ENCODE data around the gene PIMREG.

Gene PIMREG

DNA sequence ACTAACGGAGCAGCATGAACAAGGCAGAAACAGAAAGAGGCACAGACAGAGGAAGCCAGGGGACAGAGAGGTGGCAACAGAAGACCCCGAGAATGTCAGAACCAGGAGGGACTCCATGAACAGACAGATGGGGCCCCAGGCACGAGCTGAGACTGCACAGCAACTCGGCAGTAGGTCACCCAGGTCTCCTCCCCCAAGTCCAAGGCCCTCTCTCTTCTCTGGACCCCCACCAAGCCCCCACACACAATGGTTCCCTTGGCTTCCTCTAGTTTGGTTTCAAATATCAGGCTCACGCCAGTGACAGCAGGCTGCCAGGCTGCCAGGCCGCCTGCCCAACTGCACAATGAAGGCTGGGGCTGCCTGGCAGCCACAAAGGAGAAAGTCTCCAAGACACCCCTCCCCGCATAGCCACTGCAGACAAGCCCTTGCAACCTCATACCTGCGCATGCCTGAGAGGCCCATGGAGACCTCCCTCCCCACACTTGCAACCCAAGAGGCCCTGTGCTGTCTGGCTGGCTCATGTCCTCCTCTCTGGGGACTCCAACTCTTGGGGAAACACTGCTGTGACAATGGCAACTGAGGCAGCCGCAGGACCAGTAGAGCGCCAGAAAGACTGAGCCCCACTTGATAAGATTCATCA, 54.8 kb downstream of the PIMREG start:
- FAIRE-seq (no peak), DNase-seq (ENCODE audit: insufficient read length, low spot score) (no peak)
- no peak for TF ChIP-seq POU2F2 (IDR thresholded peaks at IDR 0.05; ENCODE audit: low read depth, low read length)
- TF ChIP-seq POLR2A (IDR thresholded peaks at IDR 0.05; ENCODE audit: low read depth, low read length): no peak
- no peak for TF ChIP-seq PAX5 (IDR thresholded peaks at IDR 0.05; ENCODE audit: insufficient read depth, low read length, severe bottlenecking)
- TF ChIP-seq SPI1 (IDR thresholded peaks at IDR 0.05; ENCODE audit: low read depth, low read length): no peak
- no peak for TF ChIP-seq POLR2AphosphoS5 (IDR thresholded peaks at IDR 0.05; ENCODE audit: low read depth, low read length)
- no peak for TF ChIP-seq TAF1 (IDR thresholded peaks at IDR 0.05; ENCODE audit: low read depth, low read length)

All from GM12891 (cell line).